MV-4-11 (cell line): ENCODE data around the gene SCUBE2.

ENCODE experiments used
- DNase-seq: peaks from one replicate; lab custom pipeline; 2025; lab: John Stamatoyannopoulos, UW

The SCUBE2 gene

GRCh38 chr11:9091044-9091922, at the start of gene SCUBE2:
Gene SCUBE2, minus strand, starts transcription at chr11:9091599. Its CDS starts 71 bp downstream, at chr11:9091528.
- no peak for DNase-seq

- peak; percentile 35 for DNase-seq
Observed at GRCh38 chr11:9141186-9141585, 49.8 kb upstream of the SCUBE2 start.

GRCh38 chr11:9139628-9140357, 48.4 kb upstream of the SCUBE2 start:
- DNase-seq = no peak

GRCh38 chr11:9138612-9139579, 47.5 kb upstream of the SCUBE2 start:
- peak; percentile 18 for DNase-seq

GRCh38 chr11:9138133-9138453, 46.7 kb upstream of the SCUBE2 start:
- DNase-seq = no peak

GRCh38 chr11:9137293-9138132, 46.1 kb upstream of the SCUBE2 start:
- peak; percentile 71 for DNase-seq

GRCh38 chr11:9136741-9137140, 45.3 kb upstream of the SCUBE2 start:
- DNase-seq = no peak

GRCh38 chr11:9133956-9134355, 42.6 kb upstream of the SCUBE2 start:
- DNase-seq = peak; percentile 46

GRCh38 chr11:9132203-9132878, 40.9 kb upstream of the SCUBE2 start:
- no peak for DNase-seq

- DNase-seq = peak; percentile 85
Observed at GRCh38 chr11:9130297-9130696, 38.9 kb upstream of the SCUBE2 start.

- DNase-seq = no peak
Observed at GRCh38 chr11:9126636-9127035, 35.2 kb upstream of the SCUBE2 start.

GRCh38 chr11:9125185-9125886, 33.9 kb upstream of the SCUBE2 start:
- no peak for DNase-seq

GRCh38 chr11:9123595-9124304, 32.4 kb upstream of the SCUBE2 start:
- DNase-seq = no peak

GRCh38 chr11:9121469-9121796, 30.0 kb upstream of the SCUBE2 start:
- no peak for DNase-seq

- DNase-seq = no peak
Observed at GRCh38 chr11:9120664-9121468, 29.5 kb upstream of the SCUBE2 start.

- DNase-seq = no peak
Observed at GRCh38 chr11:9118277-9118676, 26.9 kb upstream of the SCUBE2 start.

GRCh38 chr11:9112075-9112474, 20.7 kb upstream of the SCUBE2 start:
- no peak for DNase-seq

GRCh38 chr11:9109858-9110731, 18.7 kb upstream of the SCUBE2 start:
- no peak for DNase-seq
